Breast epithelium (tissue), 4 donors: ENCODE results near the gene RAB8A. TPM values are rescaled to one million over a fixed set of nuclear protein-coding genes. Genes with fewer than 3 reads are reported as not detected.

Experiments used
- DNase-seq, 2 donors: peaks; one replicate each; pipeline ENCODE4 v3.0.0-alpha.2; 2019; ENCODE audit warnings: low spot score in 2 of 2
- H3K27ac ChIP-seq, 2 donors: fragments of 200-600 bp; sonication (generic) in 1 of 2; one replicate each; pipeline ENCODE4 v1.5.1; 2016 to 2019; ENCODE audit warnings: mild to moderate bottlenecking in 1 of 2
- H3K27me3 ChIP-seq, 2 donors: fragments of 200-600 bp; sonication (generic) in 1 of 2; one replicate each; pipeline versions ENCODE4 v1.5.1 to v1.6.0; 2017 to 2019; ENCODE audit warnings: control low read depth in 1 of 2, mild to moderate bottlenecking in 1 of 2
- H3K36me3 ChIP-seq: fragments of 200-600 bp; one replicate; pipeline ENCODE4 v1.5.1; 2019
- H3K4me1 ChIP-seq, 2 donors: fragments of 200-600 bp; sonication (generic); one replicate each; pipeline ENCODE4 v1.5.1; 2016 to 2019; ENCODE audit warnings: control low read depth in 1 of 2
- H3K4me3 ChIP-seq, 3 donors: fragments of 200-600 bp; sonication (generic); 1 replicate in 2 of 3; 2 replicates in 1 of 3; pipeline ENCODE4 v1.5.1; 2016 to 2019; ENCODE audit warnings: mild to moderate bottlenecking in 3 of 3, moderate library complexity in 2 of 3
- H3K9me3 ChIP-seq, 2 donors: fragments of 200-600 bp; sonication (generic) in 1 of 2; one replicate each; pipeline ENCODE4 v1.5.1; 2016 to 2019; ENCODE audit warnings: control low read depth in 1 of 2
- POLR2A ChIP-seq: fragments of 450-650 bp; IDR thresholded peaks from one replicate; pipeline ENCODE4 v1.6.1; 2016; ENCODE audit warnings: antibody characterized with exemption, mild to moderate bottlenecking, moderate library complexity
- POLR2AphosphoS5 ChIP-seq, 3 donors: sonication (generic); formaldehyde crosslinking; IDR thresholded peaks; one replicate each; pipeline ENCODE4 v1.6.1; 2017; ENCODE audit warnings: antibody characterized with exemption in 3 of 3
- intact Hi-C: fragments of 100-400 bp; cut with DNase I; formaldehyde crosslinking; loops from one replicate; pipeline ENCODE4 v1.15.1; 2023; ENCODE audit warnings: low total_unique reads
- total RNA-seq, 3 donors: library from RNA; depleted of rRNA; stranded (reverse); fragments of >200 nt; gene quantifications; one replicate each; pipeline ENCODE4 v1.1.0, GENCODE V29; 2016
- TF ChIP-seq, protein P1 (sequence below), 3 donors: fragments of 450-650 bp; IDR thresholded peaks; one replicate each; pipeline ENCODE4 v1.5.1; 2016 to 2017; ENCODE audit warnings: antibody characterized with exemption in 3 of 3, mild to moderate bottlenecking in 3 of 3, moderate library complexity in 3 of 3

Gene RAB8A
- total RNA-seq, 3 donors from 2014 or later = 34.7 to 40.6 (median 38.8) TPM

- H3K36me3 ChIP-seq = no peaks in the 10 kb centered on the region
- no peak for DNase-seq
- intact Hi-C loops = no loop called here
- H3K9me3 ChIP-seq = peaks cover 0 to 4% of the 10 kb centered on the region in 2 donors
- no peak for TF ChIP-seq POLR2AphosphoS5 (IDR thresholded peaks at IDR 0.05)
- TF ChIP-seq, protein P1, sequence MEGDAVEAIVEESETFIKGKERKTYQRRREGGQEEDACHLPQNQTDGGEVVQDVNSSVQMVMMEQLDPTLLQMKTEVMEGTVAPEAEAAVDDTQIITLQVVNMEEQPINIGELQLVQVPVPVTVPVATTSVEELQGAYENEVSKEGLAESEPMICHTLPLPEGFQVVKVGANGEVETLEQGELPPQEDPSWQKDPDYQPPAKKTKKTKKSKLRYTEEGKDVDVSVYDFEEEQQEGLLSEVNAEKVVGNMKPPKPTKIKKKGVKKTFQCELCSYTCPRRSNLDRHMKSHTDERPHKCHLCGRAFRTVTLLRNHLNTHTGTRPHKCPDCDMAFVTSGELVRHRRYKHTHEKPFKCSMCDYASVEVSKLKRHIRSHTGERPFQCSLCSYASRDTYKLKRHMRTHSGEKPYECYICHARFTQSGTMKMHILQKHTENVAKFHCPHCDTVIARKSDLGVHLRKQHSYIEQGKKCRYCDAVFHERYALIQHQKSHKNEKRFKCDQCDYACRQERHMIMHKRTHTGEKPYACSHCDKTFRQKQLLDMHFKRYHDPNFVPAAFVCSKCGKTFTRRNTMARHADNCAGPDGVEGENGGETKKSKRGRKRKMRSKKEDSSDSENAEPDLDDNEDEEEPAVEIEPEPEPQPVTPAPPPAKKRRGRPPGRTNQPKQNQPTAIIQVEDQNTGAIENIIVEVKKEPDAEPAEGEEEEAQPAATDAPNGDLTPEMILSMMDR (IDR thresholded peaks at IDR 0.05) = no peak
- no peak for TF ChIP-seq POLR2A
- H3K27ac ChIP-seq = no peak overlapping the region
- H3K4me1 ChIP-seq = no peaks in the 10 kb centered on the region
- no peak overlapping the region for H3K4me3 ChIP-seq
- H3K27me3 ChIP-seq = no peaks in the 10 kb centered on the region
Measured at GRCh38 chr19:16153582-16154336, 42.1 kb downstream of the RAB8A start.

- Histone ChIP-seq H3K36me3 (no peaks in the 10 kb centered on the region), H3K4me3 (no peak overlapping the region), H3K27ac (no peak overlapping the region), H3K27me3 (no peaks in the 10 kb centered on the region), H3K9me3 (peaks cover 0 to 4% of the 10 kb centered on the region in 2 donors), H3K4me1 (no peaks in the 10 kb centered on the region)
- intact Hi-C loops = no loop called here
- no peak for DNase-seq
- TF ChIP-seq, protein P1 (IDR thresholded peaks at IDR 0.05) = no peak
- TF ChIP-seq POLR2AphosphoS5 (IDR thresholded peaks at IDR 0.05) (no peak), POLR2A (no peak)
Measured at GRCh38 chr19:16154557-16154956, 42.9 kb downstream of the RAB8A start.

GRCh38 chr19:16155128-16155527, 43.4 kb downstream of the RAB8A start:
- no peaks in the 10 kb centered on the region for H3K4me1 ChIP-seq
- H3K27me3 ChIP-seq = no peaks in the 10 kb centered on the region
- H3K36me3 ChIP-seq = no peaks in the 10 kb centered on the region
- H3K9me3 ChIP-seq = peaks cover 0 to 4% of the 10 kb centered on the region in 2 donors
- intact Hi-C loops = no loop called here
- no peak overlapping the region for H3K4me3 ChIP-seq
- no peak for TF ChIP-seq POLR2A
- TF ChIP-seq, protein P1 (IDR thresholded peaks at IDR 0.05) = no peak
- TF ChIP-seq POLR2AphosphoS5 (IDR thresholded peaks at IDR 0.05) = no peak
- no peak overlapping the region for H3K27ac ChIP-seq
- DNase-seq = no peak

- H3K27me3 ChIP-seq = no peaks in the 10 kb centered on the region
- H3K4me3 ChIP-seq = no peak overlapping the region
- no peak overlapping the region for H3K27ac ChIP-seq
- no peaks in the 10 kb centered on the region for H3K4me1 ChIP-seq
- TF ChIP-seq POLR2AphosphoS5 (IDR thresholded peaks at IDR 0.05) (no peak), POLR2A (no peak)
- TF ChIP-seq, protein P1 (IDR thresholded peaks at IDR 0.05) = no peak
- peaks cover 0 to 4% of the 10 kb centered on the region in 2 donors for H3K9me3 ChIP-seq
- intact Hi-C loops = no loop called here
- no peak for DNase-seq
- no peaks in the 10 kb centered on the region for H3K36me3 ChIP-seq
Measured at GRCh38 chr19:16156904-16157303, 45.2 kb downstream of the RAB8A start.

DNA sequence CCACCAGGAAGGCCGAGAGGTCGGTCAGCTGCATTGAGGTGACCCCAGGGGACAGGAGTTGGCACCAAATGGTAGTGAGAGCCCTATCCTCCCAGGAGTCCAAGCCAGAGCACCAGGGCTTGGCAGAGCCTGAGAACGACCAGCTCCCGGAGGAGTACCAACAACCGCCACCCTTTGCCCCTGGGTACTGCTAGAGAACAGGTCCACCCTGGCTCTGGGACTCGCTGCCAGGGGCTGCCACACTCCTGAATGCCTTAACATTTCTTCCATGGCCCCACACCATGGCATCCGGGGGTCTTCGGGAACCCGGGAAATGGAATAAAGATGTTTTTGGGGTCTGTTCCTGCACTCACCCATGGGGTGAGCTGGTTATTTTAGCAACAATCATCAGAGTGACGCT, 45.9 kb downstream of the RAB8A start:
- DNase-seq = no peak
- Histone ChIP-seq H3K4me1 (no peaks in the 10 kb centered on the region), H3K27ac (no peak overlapping the region), H3K27me3 (no peaks in the 10 kb centered on the region), H3K4me3 (no peak overlapping the region), H3K9me3 (peaks cover 0 to 4% of the 10 kb centered on the region in 2 donors), H3K36me3 (no peaks in the 10 kb centered on the region)
- intact Hi-C loops = no loop called here
- no peak for TF ChIP-seq POLR2AphosphoS5 (IDR thresholded peaks at IDR 0.05)
- no peak for TF ChIP-seq POLR2A
- TF ChIP-seq, protein P1 (IDR thresholded peaks at IDR 0.05) = no peak
